HFF-Myc (cell line): Measurements from ENCODE around the gene DLG5.

Experiments
- DNase-seq: peaks from one replicate; pipeline ENCODE4 v3.0.0-alpha.2; 2011; ENCODE audit warnings: low read depth; ENCODE audit errors: extremely low read depth
- H3K4me3 ChIP-seq: replicated peaks from 2 replicates; pipeline ENCODE4 v1.5.1; 2011; ENCODE audit warnings: low read depth, mild to moderate bottlenecking, control low read depth, low read length
- CTCF ChIP-seq: IDR thresholded peaks from 2 replicates; pipeline ENCODE4 v1.5.1; 2012; ENCODE audit warnings: mild to moderate bottlenecking, low read depth, low read length, control low read depth; ENCODE audit errors: missing control alignments

The DLG5 gene

DNA sequence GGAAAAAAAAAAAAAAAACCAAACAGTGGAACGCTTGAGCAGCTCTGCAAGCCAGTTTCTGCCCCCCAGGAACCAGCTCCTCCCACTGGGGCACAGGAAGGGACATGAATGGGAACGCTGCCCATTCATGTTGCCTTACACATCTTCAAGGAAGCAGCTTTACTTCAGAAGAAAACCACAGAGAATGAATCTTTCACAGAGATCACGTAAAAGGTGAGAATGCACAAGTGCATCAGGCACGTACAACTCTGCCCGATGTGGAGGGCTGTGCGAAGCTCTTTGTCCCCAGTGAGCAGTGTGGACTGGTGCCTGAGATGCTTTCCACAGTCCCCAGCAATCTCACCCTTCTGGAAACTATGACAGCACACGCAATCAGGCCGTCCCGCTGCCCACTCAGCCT, 106.2 kb downstream of the DLG5 start:
- H3K4me3 ChIP-seq: no peak overlapping the region
- no peak for TF ChIP-seq CTCF
- DNase-seq: no peak

GRCh38 chr10:77819210-77820112, 107.1 kb downstream of the DLG5 start:
- no peak for DNase-seq
- H3K4me3 ChIP-seq: no peak overlapping the region
- no peak for TF ChIP-seq CTCF

- no peak overlapping the region for H3K4me3 ChIP-seq
- no peak for TF ChIP-seq CTCF
- DNase-seq: no peak
Measured at GRCh38 chr10:77818378-77818777, 108.2 kb downstream of the DLG5 start.

- no peak overlapping the region for H3K4me3 ChIP-seq
- no peak for TF ChIP-seq CTCF
- no peak for DNase-seq
Measured at GRCh38 chr10:77817541-77817940, 109.0 kb downstream of the DLG5 start.

GRCh38 chr10:77816311-77816710, 110.2 kb downstream of the DLG5 start:
- no peak for TF ChIP-seq CTCF
- no peak overlapping the region for H3K4me3 ChIP-seq

DNA sequence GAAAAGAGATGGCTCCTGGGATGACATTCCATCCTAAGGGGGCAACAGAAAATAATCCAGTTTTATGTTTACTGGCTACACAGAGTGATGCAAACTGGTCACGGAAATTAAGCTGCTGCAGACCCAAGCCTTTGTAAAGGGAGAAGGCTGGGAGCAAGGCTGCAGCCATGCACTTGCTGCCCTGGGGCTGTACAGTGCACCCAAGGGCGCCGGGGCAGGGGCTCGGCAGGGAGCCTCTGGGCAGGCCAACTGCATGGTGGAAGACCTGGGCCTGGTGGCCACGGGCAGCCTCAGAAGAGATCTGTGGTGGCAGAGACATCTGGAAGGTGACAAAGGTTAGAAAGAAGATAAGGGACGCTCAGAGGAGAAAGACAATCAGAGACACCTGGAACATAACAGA, 113.8 kb downstream of the DLG5 start:
- no peak for DNase-seq
- no peak overlapping the region for H3K4me3 ChIP-seq
- no peak for TF ChIP-seq CTCF

More at GRCh38 chr10:77816311-77816710, 110.2 kb downstream of the DLG5 start:
- no peak for DNase-seq

GRCh38 chr10:77811831-77812430, 114.6 kb downstream of the DLG5 start:
- no peak for TF ChIP-seq CTCF
- no peak overlapping the region for H3K4me3 ChIP-seq
- DNase-seq: no peak
